Pancreas (tissue), 10 donors: ENCODE results near the gene OTULIN. TPM values are rescaled to one million over a fixed set of nuclear protein-coding genes. Genes with fewer than 3 reads are reported as not detected.

ENCODE experiments used
- ATAC-seq, 4 donors: fragments of 200-7000 bp; cut with Tn5 transposase; one replicate each; pipeline versions ENCODE4 v1.8.0 to v1.9.1; 2020; ENCODE audit warnings: mild to moderate bottlenecking in 4 of 4, moderate library complexity in 4 of 4
- DNase-seq, 6 donors: peaks; one replicate each; pipeline ENCODE4 v3.0.0-alpha.2; 2020
- FAIRE-seq: peaks from 2 replicates; lab custom pipeline; 2012; peaks lifted over from hg19 to GRCh38; lab: Jason Lieb, UNC
- H3K27ac ChIP-seq, 4 donors: fragments of 200-600 bp; sonication (generic); 1 replicate in 3 of 4; 2 replicates in 1 of 4; pipeline versions ENCODE4 v1.5.0 to v1.8.0; 2020
- H3K27me3 ChIP-seq, 4 donors: fragments of 200-600 bp; one replicate each; pipeline ENCODE4 v1.8.0; 2021
- H3K36me3 ChIP-seq, 3 donors: fragments of 200-600 bp; sonication (generic) in 1 of 3; one replicate each; pipeline versions ENCODE4 v1.5.0 to v1.8.0; 2020 to 2021
- H3K4me1 ChIP-seq, 3 donors: fragments of 200-600 bp; one replicate each; pipeline ENCODE4 v1.8.0; 2021
- H3K4me3 ChIP-seq, 4 donors: fragments of 200-600 bp; sonication (generic) in 2 of 4; one replicate each; pipeline versions ENCODE4 v1.5.0 to v1.8.0; 2020 to 2021
- H3K9me3 ChIP-seq, 4 donors: fragments of 200-600 bp; one replicate each; pipeline ENCODE4 v1.8.0; 2021
- CTCF ChIP-seq, 4 donors: fragments of 200-600 bp; sonication (generic) in 3 of 4; IDR thresholded peaks; one replicate each; pipeline versions ENCODE4 v1.5.0 to v1.8.0; 2021; ENCODE audit warnings: antibody characterized with exemption in 4 of 4
- WGBS, 2 donors: extraction: QIAGEN DNeasy Blood & Tissue Kit; methylation state at CpG; one replicate each; pipeline ENCODE4 v1.1.7; 2013; 5-methylcytosine and 5-hydroxymethylcytosine counted together
- intact Hi-C, 3 donors: fragments of 100-400 bp; cut with DNase I; formaldehyde crosslinking; loops; one replicate each; pipeline versions ENCODE4 v1.11.1 to v1.14.2; 2022
- polyA plus RNA-seq, 2 donors: library from polyadenylated mRNA; stranded (reverse); fragments of 200-250 nt; gene quantifications; one replicate each; pipeline ENCODE4 v1.2.3, GENCODE V29; 2013
- total RNA-seq, 6 donors: library from RNA; stranded (reverse); fragmentation: NEBNext Ultra II Directional in 4 of 6; extraction: Animal tissue kit (Norgen Biotek cat#: 25700) in 4 of 6; gene quantifications; one replicate each; pipeline versions ENCODE4 v1.2.1 to v1.2.4, GENCODE V29; 2021 to 2023
- donor health status: healthy with polysubstance abuse.
- donor health status: DM: no; HTN: no; CAD: no; lungs with moderate emphysema.
- donor health status: DM: no; HTN: no; CAD: no.
- donor health status: control.
- donor health status: control.
- donor health status: Bipolar disorder and iron deficiency.
- donor health status: DM: yes; HTN: yes; CAD: no.
- donor health status: DM: no; HTN: no; CAD: no.
- donor health status: DM: no; HTN: no; CAD: no.
- donor health status: DM: yes; HTN: yes; CAD: no.

OTULIN gene
- total and polyA plus RNA-seq, 8 donors = 4.7 to 21.6 (median 11.5) TPM

GRCh38 chr5:14655146-14655741 is 9.3 kb upstream of the OTULIN start:
- no peak overlapping the region for H3K27ac ChIP-seq
- no peak for DNase-seq
- no peaks in the 10 kb centered on the region for H3K9me3 ChIP-seq
- H3K4me1 ChIP-seq = no peaks in the 10 kb centered on the region
- intact Hi-C loops = no loop called here
- FAIRE-seq = no peak
- ATAC-seq = no peak
- 60 to 62% methylated on average over 4 of the region's 4 CpGs for WGBS, 2 donors
- no peak overlapping the region for H3K4me3 ChIP-seq
- H3K36me3 ChIP-seq = no peaks in the 10 kb centered on the region
- no peak for TF ChIP-seq CTCF (IDR thresholded peaks at IDR 0.05)
- H3K27me3 ChIP-seq = no peaks in the 10 kb centered on the region

- no peak for FAIRE-seq
- H3K27me3 ChIP-seq = no peaks in the 10 kb centered on the region
- ATAC-seq = no peak
- intact Hi-C loops = no loop called here
- H3K27ac ChIP-seq = no peak overlapping the region
- no peak overlapping the region for H3K4me3 ChIP-seq
- DNase-seq = no peak
- no peaks in the 10 kb centered on the region for H3K9me3 ChIP-seq
- WGBS, 2 donors = 49 to 65% methylated on average over 2 of the region's 2 CpGs
- TF ChIP-seq CTCF (IDR thresholded peaks at IDR 0.05) = no peak
- no peaks in the 10 kb centered on the region for H3K4me1 ChIP-seq
- H3K36me3 ChIP-seq = no peaks in the 10 kb centered on the region
Measured at GRCh38 chr5:14656898-14657297, 7.6 kb upstream of the OTULIN start.

GRCh38 chr5:14659821-14660607 is 4.5 kb upstream of the OTULIN start:
- H3K9me3 ChIP-seq = no peaks in the 10 kb centered on the region
- no peak for ATAC-seq
- peaks cover 0 to 4% (median 0%) of the 10 kb centered on the region in 3 donors for H3K4me1 ChIP-seq
- FAIRE-seq = no peak
- no peaks in the 10 kb centered on the region for H3K27me3 ChIP-seq
- TF ChIP-seq CTCF (IDR thresholded peaks at IDR 0.05) = no peak
- H3K36me3 ChIP-seq = no peaks in the 10 kb centered on the region
- no peak for DNase-seq
- peak overlapping the region in 2 of 4 donors; percentile 5 to 13 for H3K27ac ChIP-seq
- intact Hi-C loops = no loop called here
- 74 to 76% methylated on average over 3 of the region's 3 CpGs for WGBS, 2 donors
- H3K4me3 ChIP-seq = no peak overlapping the region

- TF ChIP-seq CTCF (IDR thresholded peaks at IDR 0.05) = no peak
- no peaks in the 10 kb centered on the region for H3K27me3 ChIP-seq
- DNase-seq (no peak), FAIRE-seq (no peak), ATAC-seq (no peak)
- peak overlapping the region in 1 of 4 donors; percentile 13 for H3K27ac ChIP-seq
- peaks cover 2 to 8% (median 4%) of the 10 kb centered on the region in 3 donors for H3K4me1 ChIP-seq
- H3K9me3 ChIP-seq = no peaks in the 10 kb centered on the region
- no peak overlapping the region for H3K4me3 ChIP-seq
- no peaks in the 10 kb centered on the region for H3K36me3 ChIP-seq
- WGBS, 2 donors = 74 to 78% methylated on average over 2 of the region's 2 CpGs
- intact Hi-C loops = no loop called here
Measured at GRCh38 chr5:14660833-14661232, 3.7 kb upstream of the OTULIN start.
